ENCODE measurements around the gene APP. TPM values are rescaled to one million over a fixed set of nuclear protein-coding genes. Genes with fewer than 3 reads are reported as not detected.
"Not testable (repeated sequence)": the region's sequence is repeated elsewhere in the genome, so short reads cannot be mapped to it uniquely, and the experiment has no call there.

Gene APP
- total RNA-seq, 2 experiments from 2014 or later, result 18.8 to 19.4 TPM

- H3K9me3 Mint-ChIP-seq; DNase-seq; H3K27ac Mint-ChIP-seq; H3K4me1 Mint-ChIP-seq; POLR2A ChIA-PET; H3K36me3 Mint-ChIP-seq; ATAC-seq (ENCODE audit: low read depth); H3K4me3 Mint-ChIP-seq; H3K27me3 Mint-ChIP-seq: not testable (repeated sequence)
Observed at GRCh38 chr21:25918152-25918551, 252.4 kb downstream of the APP start.

- Mint-ChIP-seq H3K36me3 (peaks cover 2% of the 10 kb centered on the region), H3K4me1 (no peaks in the 10 kb centered on the region), H3K27ac (no peak overlapping the region), H3K4me3 (no peak overlapping the region), H3K27me3 (no peaks in the 10 kb centered on the region), H3K9me3 (peaks cover 6% of the 10 kb centered on the region)
- POLR2A ChIA-PET, result no interaction called here
- ATAC-seq (ENCODE audit: low read depth), result no peak
- DNase-seq, result no peak
Observed at GRCh38 chr21:25916226-25916625, 254.3 kb downstream of the APP start.

GRCh38 chr21:25913479-25913878, 257.1 kb downstream of the APP start:
- H3K36me3 Mint-ChIP-seq, result peaks cover 2% of the 10 kb centered on the region
- H3K4me1 Mint-ChIP-seq, result no peaks in the 10 kb centered on the region
- no peak for DNase-seq
- ATAC-seq (ENCODE audit: low read depth), result no peak
- H3K27ac Mint-ChIP-seq, result no peak overlapping the region
- H3K9me3 Mint-ChIP-seq, result peaks cover 6% of the 10 kb centered on the region
- no peak overlapping the region for H3K4me3 Mint-ChIP-seq
- POLR2A ChIA-PET, result no interaction called here
- no peaks in the 10 kb centered on the region for H3K27me3 Mint-ChIP-seq

- POLR2A ChIA-PET, result no interaction called here
- ATAC-seq (ENCODE audit: low read depth) (no peak), DNase-seq (no peak)
- no peak overlapping the region for H3K27ac Mint-ChIP-seq
- no peaks in the 10 kb centered on the region for H3K4me1 Mint-ChIP-seq
- no peak overlapping the region for H3K4me3 Mint-ChIP-seq
- no peaks in the 10 kb centered on the region for H3K9me3 Mint-ChIP-seq
- no peaks in the 10 kb centered on the region for H3K27me3 Mint-ChIP-seq
- H3K36me3 Mint-ChIP-seq, result no peaks in the 10 kb centered on the region
Observed at GRCh38 chr21:25912402-25912746, 258.2 kb downstream of the APP start.

GRCh38 chr21:25911730-25912401, 258.7 kb downstream of the APP start:
- no peak for DNase-seq
- Mint-ChIP-seq H3K27me3 (no peaks in the 10 kb centered on the region), H3K36me3 (no peaks in the 10 kb centered on the region), H3K9me3 (no peaks in the 10 kb centered on the region), H3K27ac (no peak overlapping the region), H3K4me1 (no peaks in the 10 kb centered on the region), H3K4me3 (no peak overlapping the region)
- POLR2A ChIA-PET, result no interaction called here
- ATAC-seq (ENCODE audit: low read depth), result no peak

GRCh38 chr21:25910809-25911208, 259.8 kb downstream of the APP start:
- no peak for DNase-seq
- no peaks in the 10 kb centered on the region for H3K27me3 Mint-ChIP-seq
- no peak overlapping the region for H3K4me3 Mint-ChIP-seq
- H3K4me1 Mint-ChIP-seq, result no peaks in the 10 kb centered on the region
- H3K36me3 Mint-ChIP-seq, result no peaks in the 10 kb centered on the region
- no peak for ATAC-seq (ENCODE audit: low read depth)
- H3K9me3 Mint-ChIP-seq, result no peaks in the 10 kb centered on the region
- POLR2A ChIA-PET, result no interaction called here
- no peak overlapping the region for H3K27ac Mint-ChIP-seq

- no peak overlapping the region for H3K27ac Mint-ChIP-seq
Observed at GRCh38 chr21:25909341-25909740, 261.2 kb downstream of the APP start.

GRCh38 chr21:25908495-25908894, 262.1 kb downstream of the APP start:
- H3K4me3 Mint-ChIP-seq, result no peak overlapping the region
- no peaks in the 10 kb centered on the region for H3K36me3 Mint-ChIP-seq
- DNase-seq (no peak), ATAC-seq (ENCODE audit: low read depth) (no peak)
- POLR2A ChIA-PET, result no interaction called here
- no peak overlapping the region for H3K27ac Mint-ChIP-seq
- no peaks in the 10 kb centered on the region for H3K27me3 Mint-ChIP-seq
- H3K9me3 Mint-ChIP-seq, result no peaks in the 10 kb centered on the region
- H3K4me1 Mint-ChIP-seq, result no peaks in the 10 kb centered on the region

More at GRCh38 chr21:25909341-25909740, 261.2 kb downstream of the APP start:
- DNase-seq (no peak), ATAC-seq (ENCODE audit: low read depth) (no peak)
- Mint-ChIP-seq H3K4me3 (no peak overlapping the region), H3K4me1 (no peaks in the 10 kb centered on the region), H3K9me3 (no peaks in the 10 kb centered on the region), H3K27me3 (no peaks in the 10 kb centered on the region), H3K36me3 (no peaks in the 10 kb centered on the region)
- POLR2A ChIA-PET, result no interaction called here

GRCh38 chr21:25907573-25908275, 262.8 kb downstream of the APP start:
- H3K27ac Mint-ChIP-seq, result no peak overlapping the region
- ATAC-seq (ENCODE audit: low read depth), result no peak
- no peak for DNase-seq
- H3K36me3 Mint-ChIP-seq, result no peaks in the 10 kb centered on the region
- POLR2A ChIA-PET, result no interaction called here
- H3K27me3 Mint-ChIP-seq, result no peaks in the 10 kb centered on the region
- no peak overlapping the region for H3K4me3 Mint-ChIP-seq
- H3K4me1 Mint-ChIP-seq, result no peaks in the 10 kb centered on the region
- H3K9me3 Mint-ChIP-seq, result no peaks in the 10 kb centered on the region

- Mint-ChIP-seq H3K27me3 (no peaks in the 10 kb centered on the region), H3K9me3 (no peaks in the 10 kb centered on the region), H3K36me3 (no peaks in the 10 kb centered on the region), H3K4me3 (no peak overlapping the region), H3K4me1 (no peaks in the 10 kb centered on the region), H3K27ac (no peak overlapping the region)
- DNase-seq (no peak), ATAC-seq (ENCODE audit: low read depth) (no peak)
- POLR2A ChIA-PET, result no interaction called here
Observed at GRCh38 chr21:25906587-25906986, 264.0 kb downstream of the APP start.

- no peaks in the 10 kb centered on the region for H3K36me3 Mint-ChIP-seq
- H3K4me1 Mint-ChIP-seq, result no peaks in the 10 kb centered on the region
Observed at GRCh38 chr21:25905126-25905525, 265.4 kb downstream of the APP start.

GRCh38 chr21:25904044-25904695, 266.4 kb downstream of the APP start:
- POLR2A ChIA-PET, result no interaction called here
- no peak for ATAC-seq (ENCODE audit: low read depth)
- H3K27ac Mint-ChIP-seq, result no peak overlapping the region

More at GRCh38 chr21:25905126-25905525, 265.4 kb downstream of the APP start:
- H3K27me3 Mint-ChIP-seq, result no peaks in the 10 kb centered on the region
- POLR2A ChIA-PET, result no interaction called here
- no peak overlapping the region for H3K27ac Mint-ChIP-seq
- H3K4me3 Mint-ChIP-seq, result no peak overlapping the region
- DNase-seq (no peak), ATAC-seq (ENCODE audit: low read depth) (no peak)
- H3K9me3 Mint-ChIP-seq, result no peaks in the 10 kb centered on the region

GRCh38 chr21:25903607-25904006, 267.0 kb downstream of the APP start:
- Mint-ChIP-seq H3K9me3 (no peaks in the 10 kb centered on the region), H3K27me3 (no peaks in the 10 kb centered on the region), H3K4me1 (no peaks in the 10 kb centered on the region), H3K4me3 (no peak overlapping the region), H3K27ac (no peak overlapping the region), H3K36me3 (no peaks in the 10 kb centered on the region)
- DNase-seq, result no peak
- POLR2A ChIA-PET, result no interaction called here
- no peak for ATAC-seq (ENCODE audit: low read depth)

More at GRCh38 chr21:25904044-25904695, 266.4 kb downstream of the APP start:
- DNase-seq, result no peak
- Mint-ChIP-seq H3K4me1 (no peaks in the 10 kb centered on the region), H3K4me3 (no peak overlapping the region), H3K9me3 (no peaks in the 10 kb centered on the region), H3K27me3 (no peaks in the 10 kb centered on the region), H3K36me3 (no peaks in the 10 kb centered on the region)

- Mint-ChIP-seq H3K36me3 (no peaks in the 10 kb centered on the region), H3K4me3 (no peak overlapping the region), H3K9me3 (no peaks in the 10 kb centered on the region), H3K27ac (no peak overlapping the region), H3K4me1 (peaks cover 6% of the 10 kb centered on the region), H3K27me3 (no peaks in the 10 kb centered on the region)
- no peak for ATAC-seq (ENCODE audit: low read depth)
- no peak for DNase-seq
- POLR2A ChIA-PET, result no interaction called here
Observed at GRCh38 chr21:25901330-25901979, 269.1 kb downstream of the APP start.

Measured in activated naive CD8-positive, alpha-beta T cell treated with anti-CD3 and anti-CD28 coated beads, Interleukin-2, amount 10 ng/mL, durations not matched to agents 7 days and 5 days (primary cell).